ENCODE data around the gene ADAM33. TPM values are rescaled to one million over a fixed set of nuclear protein-coding genes. Genes with fewer than 3 reads are reported as not detected.
A peak's percentile ranks its signal among the peaks of the same experiment; 100 is the strongest.

The ADAM33 gene
- total and polyA plus RNA-seq, 2 of the 13 experiments (the other 11 are each of a cell fraction or from before 2014, with no cell fraction given): not detected

DNA sequence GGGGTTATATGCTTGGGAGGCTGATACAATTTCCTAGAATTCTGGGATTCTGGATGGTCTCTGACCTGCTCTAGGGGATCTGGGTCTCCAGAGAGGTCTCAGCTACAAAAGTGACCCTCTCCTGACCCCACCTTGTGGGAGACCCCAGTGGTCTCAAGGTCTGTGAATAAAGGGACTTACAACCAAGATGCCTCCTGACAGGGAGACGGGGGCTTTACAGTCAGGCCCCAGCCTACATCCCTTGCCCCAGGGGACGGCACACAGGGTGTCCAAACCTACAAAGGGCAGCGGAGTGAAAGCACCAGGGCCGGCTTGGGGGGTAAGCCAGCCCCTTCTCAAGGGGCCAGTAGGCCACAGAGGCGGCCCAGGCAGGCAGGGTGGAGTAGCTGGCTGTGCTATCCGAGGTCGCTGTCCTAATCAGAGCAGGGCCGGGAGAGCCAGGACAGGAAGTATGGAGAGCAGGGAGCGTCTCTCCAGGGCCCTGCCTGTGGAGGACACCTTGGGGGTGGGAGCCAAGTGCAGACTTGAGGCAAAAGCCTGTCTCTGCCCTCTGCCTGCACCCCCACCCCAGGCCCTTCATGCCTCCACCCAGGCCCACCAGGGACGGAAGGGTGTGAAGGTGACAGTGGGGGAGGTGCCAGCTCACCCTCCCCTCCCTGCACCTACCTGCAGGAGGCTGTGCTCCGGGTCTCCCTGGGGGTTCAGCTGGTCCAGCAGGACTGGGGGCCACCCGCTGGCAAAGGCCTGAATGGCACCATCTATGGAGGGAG lies 22.1 kb downstream of the ADAM33 start (continued):
- TF ChIP-seq TFAP4 (IDR thresholded peaks at IDR 0.05; ENCODE audit: borderline replicate concordance, low read depth) (no peak), NR3C1 (CRISPR knock-in tag; IDR thresholded peaks at IDR 0.05) (no peak), ZNF766 (CRISPR knock-in tag; IDR thresholded peaks at IDR 0.05; ENCODE audit: borderline replicate concordance) (no peak), ZNF746 (CRISPR knock-in tag; IDR thresholded peaks at IDR 0.05) (no peak), MBD4 (IDR thresholded peaks at IDR 0.05; ENCODE audit: borderline replicate concordance, low read length) (no peak), PBX3 (CRISPR knock-in tag; IDR thresholded peaks at IDR 0.05; ENCODE audit: borderline replicate concordance) (no peak), ESRRA (CRISPR knock-in tag; IDR thresholded peaks at IDR 0.05; ENCODE audit: low read depth) (no peak), JUNB (CRISPR knock-in tag; IDR thresholded peaks at IDR 0.05; ENCODE audit: borderline replicate concordance) (no peak), ZNF557 (CRISPR knock-in tag; IDR thresholded peaks at IDR 0.05) (no peak), MIXL1 (CRISPR knock-in tag; IDR thresholded peaks at IDR 0.05) (no peak), MEIS1 (CRISPR knock-in tag; IDR thresholded peaks at IDR 0.05; ENCODE audit: borderline replicate concordance) (no peak), ZNF784 (CRISPR knock-in tag; IDR thresholded peaks at IDR 0.05; ENCODE audit: borderline replicate concordance) (no peak), ZBTB26 (CRISPR knock-in tag; IDR thresholded peaks at IDR 0.05; ENCODE audit: borderline replicate concordance) (0 out of 2 replicates have a peak, but pooled peaks have one; percentile 27), ZBTB3 (CRISPR knock-in tag; IDR thresholded peaks at IDR 0.05; ENCODE audit: borderline replicate concordance, low read depth) (no peak), ZNF275 (CRISPR knock-in tag; IDR thresholded peaks at IDR 0.05; ENCODE audit: borderline replicate concordance) (0 out of 2 replicates have a peak, but pooled peaks have one; percentile 9)
- TF ChIP-seq, protein P1, sequence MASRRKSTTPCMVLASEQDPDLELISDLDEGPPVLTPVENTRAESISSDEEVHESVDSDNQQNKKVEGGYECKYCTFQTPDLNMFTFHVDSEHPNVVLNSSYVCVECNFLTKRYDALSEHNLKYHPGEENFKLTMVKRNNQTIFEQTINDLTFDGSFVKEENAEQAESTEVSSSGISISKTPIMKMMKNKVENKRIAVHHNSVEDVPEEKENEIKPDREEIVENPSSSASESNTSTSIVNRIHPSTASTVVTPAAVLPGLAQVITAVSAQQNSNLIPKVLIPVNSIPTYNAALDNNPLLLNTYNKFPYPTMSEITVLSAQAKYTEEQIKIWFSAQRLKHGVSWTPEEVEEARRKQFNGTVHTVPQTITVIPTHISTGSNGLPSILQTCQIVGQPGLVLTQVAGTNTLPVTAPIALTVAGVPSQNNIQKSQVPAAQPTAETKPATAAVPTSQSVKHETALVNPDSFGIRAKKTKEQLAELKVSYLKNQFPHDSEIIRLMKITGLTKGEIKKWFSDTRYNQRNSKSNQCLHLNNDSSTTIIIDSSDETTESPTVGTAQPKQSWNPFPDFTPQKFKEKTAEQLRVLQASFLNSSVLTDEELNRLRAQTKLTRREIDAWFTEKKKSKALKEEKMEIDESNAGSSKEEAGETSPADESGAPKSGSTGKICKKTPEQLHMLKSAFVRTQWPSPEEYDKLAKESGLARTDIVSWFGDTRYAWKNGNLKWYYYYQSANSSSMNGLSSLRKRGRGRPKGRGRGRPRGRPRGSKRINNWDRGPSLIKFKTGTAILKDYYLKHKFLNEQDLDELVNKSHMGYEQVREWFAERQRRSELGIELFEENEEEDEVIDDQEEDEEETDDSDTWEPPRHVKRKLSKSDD (CRISPR knock-in tag; IDR thresholded peaks at IDR 0.05; ENCODE audit: low read depth): 0 out of 2 replicates have a peak, but pooled peaks have one; percentile 64
- TF ChIP-seq, protein P2, sequence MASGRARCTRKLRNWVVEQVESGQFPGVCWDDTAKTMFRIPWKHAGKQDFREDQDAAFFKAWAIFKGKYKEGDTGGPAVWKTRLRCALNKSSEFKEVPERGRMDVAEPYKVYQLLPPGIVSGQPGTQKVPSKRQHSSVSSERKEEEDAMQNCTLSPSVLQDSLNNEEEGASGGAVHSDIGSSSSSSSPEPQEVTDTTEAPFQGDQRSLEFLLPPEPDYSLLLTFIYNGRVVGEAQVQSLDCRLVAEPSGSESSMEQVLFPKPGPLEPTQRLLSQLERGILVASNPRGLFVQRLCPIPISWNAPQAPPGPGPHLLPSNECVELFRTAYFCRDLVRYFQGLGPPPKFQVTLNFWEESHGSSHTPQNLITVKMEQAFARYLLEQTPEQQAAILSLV (CRISPR knock-in tag; IDR thresholded peaks at IDR 0.05; ENCODE audit: borderline replicate concordance): 0 out of 2 replicates have a peak, but pooled peaks have one; percentile 7
